ENCODE data around the gene ZNF670.

- TF ChIP-seq POLR2AphosphoS5 (IDR thresholded peaks at IDR 0.05): no peak
- no peak for TF ChIP-seq CTCF (IDR thresholded peaks at IDR 0.05)
- TF ChIP-seq POLR2A (IDR thresholded peaks at IDR 0.05): no peak
Observed at GRCh38 chr1:247119600-247120407, 41.2 kb upstream of the ZNF670 start.

Measured in breast epithelium (tissue), 3 donors.